ENCODE data around the gene ZNF474. TPM values are rescaled to one million over a fixed set of nuclear protein-coding genes. Genes with fewer than 3 reads are reported as not detected.

Gene ZNF474
- total RNA-seq, 2 experiments from 2014 or later = 0.28 TPM; not detected in 1

DNA sequence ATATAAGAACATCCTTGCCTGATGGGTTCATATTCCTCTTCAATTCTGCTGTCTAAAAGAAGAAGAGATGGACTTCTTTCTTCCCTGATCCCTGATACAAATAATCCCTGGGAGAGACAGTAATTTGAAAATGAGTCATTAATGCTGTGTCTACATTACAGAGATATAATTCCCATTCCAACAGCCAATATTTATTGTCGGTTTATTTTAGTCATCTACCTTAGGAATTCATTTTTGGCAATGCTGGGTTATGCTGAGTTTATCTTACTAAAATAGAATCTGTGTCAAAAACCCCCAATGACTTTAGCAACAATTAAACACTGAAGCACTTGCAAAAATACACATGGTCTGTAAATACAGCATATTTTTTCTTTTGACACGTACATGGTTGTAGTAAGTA is 23.9 kb downstream of the ZNF474 start:
- ATAC-seq (ENCODE audit: poor library complexity) = no peak
- CTCF ChIA-PET = no interaction called here
- H3K9me3 ChIP-seq (ENCODE audit: control insufficient read depth in 1 of 2, insufficient read depth in 1 of 2, low read length in 2 of 2) = no peaks in the 10 kb centered on the region
- Mint-ChIP-seq H3K27ac (no peak overlapping the region), H3K36me3 (ENCODE audit: low read depth) (no peaks in the 10 kb centered on the region), H3K27me3 (no peaks in the 10 kb centered on the region), H3K4me3 (no peak overlapping the region), H3K9me3 (no peaks in the 10 kb centered on the region), H3K4me1 (ENCODE audit: low read depth) (peaks cover 17% of the 10 kb centered on the region)
- no peak overlapping the region for H3K4me3 ChIP-seq (ENCODE audit: low read length)
- peaks cover 6% of the 10 kb centered on the region for H3K4me1 ChIP-seq (ENCODE audit: insufficient read depth, low read length)
- POLR2A ChIA-PET = no interaction called here
- DNase-seq = no peak
- TF ChIP-seq, protein P1, sequence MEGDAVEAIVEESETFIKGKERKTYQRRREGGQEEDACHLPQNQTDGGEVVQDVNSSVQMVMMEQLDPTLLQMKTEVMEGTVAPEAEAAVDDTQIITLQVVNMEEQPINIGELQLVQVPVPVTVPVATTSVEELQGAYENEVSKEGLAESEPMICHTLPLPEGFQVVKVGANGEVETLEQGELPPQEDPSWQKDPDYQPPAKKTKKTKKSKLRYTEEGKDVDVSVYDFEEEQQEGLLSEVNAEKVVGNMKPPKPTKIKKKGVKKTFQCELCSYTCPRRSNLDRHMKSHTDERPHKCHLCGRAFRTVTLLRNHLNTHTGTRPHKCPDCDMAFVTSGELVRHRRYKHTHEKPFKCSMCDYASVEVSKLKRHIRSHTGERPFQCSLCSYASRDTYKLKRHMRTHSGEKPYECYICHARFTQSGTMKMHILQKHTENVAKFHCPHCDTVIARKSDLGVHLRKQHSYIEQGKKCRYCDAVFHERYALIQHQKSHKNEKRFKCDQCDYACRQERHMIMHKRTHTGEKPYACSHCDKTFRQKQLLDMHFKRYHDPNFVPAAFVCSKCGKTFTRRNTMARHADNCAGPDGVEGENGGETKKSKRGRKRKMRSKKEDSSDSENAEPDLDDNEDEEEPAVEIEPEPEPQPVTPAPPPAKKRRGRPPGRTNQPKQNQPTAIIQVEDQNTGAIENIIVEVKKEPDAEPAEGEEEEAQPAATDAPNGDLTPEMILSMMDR (IDR thresholded peaks at IDR 0.05) = no peak
- no peak overlapping the region for H3K27ac ChIP-seq (ENCODE audit: low read depth in 1 of 2, low read length in 2 of 2)
- intact Hi-C loops (cut with DNase I, micrococcal nuclease) = no loop called here
- no peaks in the 10 kb centered on the region for H3K27me3 ChIP-seq (ENCODE audit: control insufficient read depth in 1 of 2, insufficient read depth in 2 of 2, low read length in 2 of 2)
- H3K36me3 ChIP-seq (ENCODE audit: insufficient read depth, low read length) = no peaks in the 10 kb centered on the region

DNA sequence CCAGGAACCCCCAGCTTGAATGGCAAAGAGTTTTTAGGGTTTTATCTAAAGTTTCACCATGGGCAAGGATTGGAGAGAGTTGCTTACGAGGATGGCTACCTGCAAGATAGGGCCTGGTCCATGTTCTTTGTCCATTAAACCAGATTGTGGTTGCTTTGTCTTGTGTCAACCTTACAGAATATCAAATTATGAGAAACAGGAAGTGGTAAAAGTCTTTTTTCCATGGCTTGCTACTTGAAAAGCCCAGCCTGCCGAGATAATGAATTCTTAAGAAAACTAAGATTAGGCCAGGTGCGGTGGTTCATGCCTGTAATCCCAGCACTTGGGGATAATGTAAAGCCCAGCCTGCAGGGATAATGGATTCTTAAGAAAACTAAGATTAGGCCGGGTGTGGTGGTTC is 24.4 kb downstream of the ZNF474 start:
- Mint-ChIP-seq H3K27me3 (no peaks in the 10 kb centered on the region), H3K9me3 (no peaks in the 10 kb centered on the region), H3K4me3 (no peak overlapping the region), H3K36me3 (ENCODE audit: low read depth) (no peaks in the 10 kb centered on the region), H3K4me1 (ENCODE audit: low read depth) (peaks cover 17% of the 10 kb centered on the region), H3K27ac (no peak overlapping the region)
- TF ChIP-seq, protein P1 (IDR thresholded peaks at IDR 0.05) = no peak
- H3K4me1 ChIP-seq (ENCODE audit: insufficient read depth, low read length) = peaks cover 6% of the 10 kb centered on the region
- no peak for DNase-seq
- H3K27me3 ChIP-seq (ENCODE audit: control insufficient read depth in 1 of 2, insufficient read depth in 2 of 2, low read length in 2 of 2) = no peaks in the 10 kb centered on the region
- CTCF ChIA-PET = no interaction called here
- no peak for ATAC-seq (ENCODE audit: poor library complexity)
- no peaks in the 10 kb centered on the region for H3K36me3 ChIP-seq (ENCODE audit: insufficient read depth, low read length)
- no peak overlapping the region for H3K4me3 ChIP-seq (ENCODE audit: low read length)
- H3K27ac ChIP-seq (ENCODE audit: low read depth in 1 of 2, low read length in 2 of 2) = no peak overlapping the region
- intact Hi-C loops (cut with DNase I, micrococcal nuclease) = no loop called here
- H3K9me3 ChIP-seq (ENCODE audit: control insufficient read depth in 1 of 2, insufficient read depth in 1 of 2, low read length in 2 of 2) = no peaks in the 10 kb centered on the region
- POLR2A ChIA-PET = no interaction called here

DNA sequence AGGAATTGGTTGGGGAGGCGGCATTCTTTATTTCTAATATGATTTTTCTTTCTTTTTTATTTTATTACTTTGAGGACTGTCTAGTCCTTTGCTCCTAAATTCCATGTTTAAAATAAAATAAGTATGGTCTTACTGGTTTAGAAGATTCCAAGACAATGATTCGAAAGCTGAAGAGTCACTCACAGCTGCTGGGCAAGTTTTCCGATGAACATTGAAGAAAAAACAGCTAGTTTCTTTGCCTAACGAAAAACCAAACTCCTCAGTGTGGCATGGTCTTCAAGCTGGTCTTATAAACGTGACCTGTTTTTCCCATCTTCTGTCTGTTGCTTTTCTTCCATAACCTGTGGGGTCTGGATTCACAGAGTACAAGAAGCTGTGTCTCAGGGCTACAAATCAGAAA is 25.1 kb downstream of the ZNF474 start:
- H3K27ac ChIP-seq (ENCODE audit: low read depth in 1 of 2, low read length in 2 of 2) = no peak overlapping the region
- H3K9me3 ChIP-seq (ENCODE audit: control insufficient read depth in 1 of 2, insufficient read depth in 1 of 2, low read length in 2 of 2) = no peaks in the 10 kb centered on the region
- DNase-seq (no peak), ATAC-seq (ENCODE audit: poor library complexity) (no peak)
- no peak overlapping the region for H3K27ac Mint-ChIP-seq
- peaks cover 6% of the 10 kb centered on the region for H3K4me1 ChIP-seq (ENCODE audit: insufficient read depth, low read length)
- no peak overlapping the region for H3K4me3 Mint-ChIP-seq
- no peaks in the 10 kb centered on the region for H3K27me3 ChIP-seq (ENCODE audit: control insufficient read depth in 1 of 2, insufficient read depth in 2 of 2, low read length in 2 of 2)
- ChIA-PET CTCF (no interaction called here), POLR2A (no interaction called here)
- no peaks in the 10 kb centered on the region for H3K9me3 Mint-ChIP-seq
- peaks cover 17% of the 10 kb centered on the region for H3K4me1 Mint-ChIP-seq (ENCODE audit: low read depth)
- no peaks in the 10 kb centered on the region for H3K36me3 ChIP-seq (ENCODE audit: insufficient read depth, low read length)
- no peak overlapping the region for H3K4me3 ChIP-seq (ENCODE audit: low read length)
- no peaks in the 10 kb centered on the region for H3K36me3 Mint-ChIP-seq (ENCODE audit: low read depth)
- H3K27me3 Mint-ChIP-seq = no peaks in the 10 kb centered on the region
- TF ChIP-seq, protein P1 (IDR thresholded peaks at IDR 0.05) = no peak
- intact Hi-C loops (cut with DNase I, micrococcal nuclease) = no loop called here

All from CD4-positive, alpha-beta T cell (primary cell).